Measurements from ENCODE around the gene SETD1B.

- TF ChIP-seq EZH2 (IDR thresholded peaks at IDR 0.05): no peak
- no peak for TF ChIP-seq CTCF (IDR thresholded peaks at IDR 0.05)
- no peak for TF ChIP-seq EZH2phosphoT487 (IDR thresholded peaks at IDR 0.05)
Observed at GRCh38 chr12:121762269-121762668, 41.5 kb upstream of the SETD1B start.
